SJSA1 (cell line): ENCODE data around the gene OR10W1. TPM values are rescaled to one million over a fixed set of nuclear protein-coding genes. Genes with fewer than 3 reads are reported as not detected.

ENCODE experiments used
- total RNA-seq: library from RNA; depleted of rRNA; stranded (reverse); fragments of >200 nt; shearing (Covaris generic); gene quantifications from 2 replicates; pipeline ENCODE4 v1.2.3, GENCODE V29; 2014; rRNA removed

Gene OR10W1
- total RNA-seq, 1 experiment from 2014 or later: not detected

Other genes with a start within 250 kb of the OR10W1 start
- not detected in 2 replicates for gene OR9Q1, start 244.4 kb downstream of the OR10W1 start, total RNA-seq
- gene OR6Q1, start 237.3 kb downstream of the OR10W1 start, total RNA-seq: not detected in 2 replicates
- gene OR9I1, start 142.7 kb downstream of the OR10W1 start, total RNA-seq: not detected in 2 replicates
- gene OR9Q2, start 79.2 kb downstream of the OR10W1 start, total RNA-seq: not detected in 2 replicates
- not detected in 2 replicates for gene OR1S2, start 64.1 kb downstream of the OR10W1 start, total RNA-seq
- not detected in 2 replicates for gene OR1S1, start 55.5 kb downstream of the OR10W1 start, total RNA-seq
- not detected in 2 replicates for gene OR10Q1, start 39.3 kb downstream of the OR10W1 start, total RNA-seq
- not detected in 2 replicates for gene OR5B17, start 90.8 kb upstream of the OR10W1 start, total RNA-seq
- gene OR5B3, start 138.6 kb upstream of the OR10W1 start, total RNA-seq: not detected in 2 replicates
- gene OR5B2, start 159.9 kb upstream of the OR10W1 start, total RNA-seq: not detected in 2 replicates
- gene OR5B12, start 174.0 kb upstream of the OR10W1 start, total RNA-seq: not detected in 2 replicates
- not detected in 2 replicates for gene OR5B21, start 239.8 kb upstream of the OR10W1 start, total RNA-seq